H1 (cell line): ENCODE data around the gene HSCB. TPM values are rescaled to one million over a fixed set of nuclear protein-coding genes. Genes with fewer than 3 reads are reported as not detected.

ENCODE experiments used
- CBX8 ChIP-seq: fragments of 300-800, 300-1000 bp; sonication (generic); IDR thresholded peaks from 2 replicates; pipeline ENCODE4 v1.7.1; 2016; ENCODE audit warnings: low read depth, low read length, borderline replicate concordance
- E2F6 ChIP-seq: IDR thresholded peaks from 2 replicates; pipeline ENCODE4 v1.6.1; 2012; ENCODE audit warnings: inconsistent platforms
- FOSL1 ChIP-seq: IDR thresholded peaks from 2 replicates; pipeline ENCODE4 v1.6.1; 2011; ENCODE audit warnings: mild to moderate bottlenecking, low read depth, low read length, moderate library complexity; ENCODE audit not compliant: insufficient read depth
- TBP ChIP-seq: IDR thresholded peaks from 2 replicates; pipeline ENCODE4 v1.6.1; 2011; ENCODE audit warnings: low read depth, low read length, improper control_type of control experiment
- polyA plus RNA-seq, 7 experiments: library from polyadenylated mRNA; depleted of rRNA in 3 of 7; stranded (reverse) in 5 of 7; unstranded in 2 of 7; fragments of >200 nt in 5 of 7; fragments of 200-250 nt in 2 of 7; gene quantifications; 1 replicate in 5 of 7; 2 replicates in 1 of 7; 4 replicates in 1 of 7; pipeline versions ENCODE4 v1.2.1 to v1.2.3, GENCODE V29; 2011 to 2013; ENCODE audit warnings: missing spikeins in 2 of 7, mixed read lengths in 2 of 7
- total RNA-seq: library from RNA; stranded (reverse); fragmentation: NEBNext Ultra II Directional; extraction: Animal tissue kit (Norgen Biotek cat#: 25700); gene quantifications from 2 replicates; pipeline ENCODE4 v1.2.1, GENCODE V29; 2021
- TF ChIP-seq, protein P1 (sequence below): fragments of 300-600 bp; sonication (generic); IDR thresholded peaks from 2 replicates; pipeline ENCODE4 v1.7.1; 2012; ENCODE audit warnings: low read length, moderate library complexity, mild to moderate bottlenecking, inconsistent platforms; ENCODE audit not compliant: insufficient replicate concordance

HSCB gene
- total and polyA plus RNA-seq, 2 of the 8 experiments (the other 6 are each of a cell fraction or from before 2014, with no cell fraction given): 14.7 to 16.6 TPM

DNA sequence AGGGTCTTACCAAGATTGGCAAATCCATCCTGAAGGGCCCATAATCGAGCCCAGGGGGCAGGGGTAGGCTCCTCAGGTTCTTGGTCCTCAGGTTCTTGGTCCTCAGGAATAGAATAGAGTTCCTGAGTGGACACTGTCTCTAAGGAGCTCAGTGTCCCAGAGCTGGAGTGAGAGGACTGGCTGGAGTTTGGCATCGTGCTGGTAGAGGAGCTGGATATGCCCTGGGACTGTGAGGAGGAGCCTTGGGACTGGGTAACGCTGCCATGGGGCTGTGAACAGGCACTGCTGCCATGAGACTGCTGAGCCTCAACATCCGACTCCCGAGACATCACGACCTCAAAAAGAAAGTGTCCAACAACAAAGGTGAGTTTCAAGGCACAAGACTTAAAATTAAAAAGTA lies 7.4 kb upstream of the HSCB start (continued):
- TF ChIP-seq, protein P1, sequence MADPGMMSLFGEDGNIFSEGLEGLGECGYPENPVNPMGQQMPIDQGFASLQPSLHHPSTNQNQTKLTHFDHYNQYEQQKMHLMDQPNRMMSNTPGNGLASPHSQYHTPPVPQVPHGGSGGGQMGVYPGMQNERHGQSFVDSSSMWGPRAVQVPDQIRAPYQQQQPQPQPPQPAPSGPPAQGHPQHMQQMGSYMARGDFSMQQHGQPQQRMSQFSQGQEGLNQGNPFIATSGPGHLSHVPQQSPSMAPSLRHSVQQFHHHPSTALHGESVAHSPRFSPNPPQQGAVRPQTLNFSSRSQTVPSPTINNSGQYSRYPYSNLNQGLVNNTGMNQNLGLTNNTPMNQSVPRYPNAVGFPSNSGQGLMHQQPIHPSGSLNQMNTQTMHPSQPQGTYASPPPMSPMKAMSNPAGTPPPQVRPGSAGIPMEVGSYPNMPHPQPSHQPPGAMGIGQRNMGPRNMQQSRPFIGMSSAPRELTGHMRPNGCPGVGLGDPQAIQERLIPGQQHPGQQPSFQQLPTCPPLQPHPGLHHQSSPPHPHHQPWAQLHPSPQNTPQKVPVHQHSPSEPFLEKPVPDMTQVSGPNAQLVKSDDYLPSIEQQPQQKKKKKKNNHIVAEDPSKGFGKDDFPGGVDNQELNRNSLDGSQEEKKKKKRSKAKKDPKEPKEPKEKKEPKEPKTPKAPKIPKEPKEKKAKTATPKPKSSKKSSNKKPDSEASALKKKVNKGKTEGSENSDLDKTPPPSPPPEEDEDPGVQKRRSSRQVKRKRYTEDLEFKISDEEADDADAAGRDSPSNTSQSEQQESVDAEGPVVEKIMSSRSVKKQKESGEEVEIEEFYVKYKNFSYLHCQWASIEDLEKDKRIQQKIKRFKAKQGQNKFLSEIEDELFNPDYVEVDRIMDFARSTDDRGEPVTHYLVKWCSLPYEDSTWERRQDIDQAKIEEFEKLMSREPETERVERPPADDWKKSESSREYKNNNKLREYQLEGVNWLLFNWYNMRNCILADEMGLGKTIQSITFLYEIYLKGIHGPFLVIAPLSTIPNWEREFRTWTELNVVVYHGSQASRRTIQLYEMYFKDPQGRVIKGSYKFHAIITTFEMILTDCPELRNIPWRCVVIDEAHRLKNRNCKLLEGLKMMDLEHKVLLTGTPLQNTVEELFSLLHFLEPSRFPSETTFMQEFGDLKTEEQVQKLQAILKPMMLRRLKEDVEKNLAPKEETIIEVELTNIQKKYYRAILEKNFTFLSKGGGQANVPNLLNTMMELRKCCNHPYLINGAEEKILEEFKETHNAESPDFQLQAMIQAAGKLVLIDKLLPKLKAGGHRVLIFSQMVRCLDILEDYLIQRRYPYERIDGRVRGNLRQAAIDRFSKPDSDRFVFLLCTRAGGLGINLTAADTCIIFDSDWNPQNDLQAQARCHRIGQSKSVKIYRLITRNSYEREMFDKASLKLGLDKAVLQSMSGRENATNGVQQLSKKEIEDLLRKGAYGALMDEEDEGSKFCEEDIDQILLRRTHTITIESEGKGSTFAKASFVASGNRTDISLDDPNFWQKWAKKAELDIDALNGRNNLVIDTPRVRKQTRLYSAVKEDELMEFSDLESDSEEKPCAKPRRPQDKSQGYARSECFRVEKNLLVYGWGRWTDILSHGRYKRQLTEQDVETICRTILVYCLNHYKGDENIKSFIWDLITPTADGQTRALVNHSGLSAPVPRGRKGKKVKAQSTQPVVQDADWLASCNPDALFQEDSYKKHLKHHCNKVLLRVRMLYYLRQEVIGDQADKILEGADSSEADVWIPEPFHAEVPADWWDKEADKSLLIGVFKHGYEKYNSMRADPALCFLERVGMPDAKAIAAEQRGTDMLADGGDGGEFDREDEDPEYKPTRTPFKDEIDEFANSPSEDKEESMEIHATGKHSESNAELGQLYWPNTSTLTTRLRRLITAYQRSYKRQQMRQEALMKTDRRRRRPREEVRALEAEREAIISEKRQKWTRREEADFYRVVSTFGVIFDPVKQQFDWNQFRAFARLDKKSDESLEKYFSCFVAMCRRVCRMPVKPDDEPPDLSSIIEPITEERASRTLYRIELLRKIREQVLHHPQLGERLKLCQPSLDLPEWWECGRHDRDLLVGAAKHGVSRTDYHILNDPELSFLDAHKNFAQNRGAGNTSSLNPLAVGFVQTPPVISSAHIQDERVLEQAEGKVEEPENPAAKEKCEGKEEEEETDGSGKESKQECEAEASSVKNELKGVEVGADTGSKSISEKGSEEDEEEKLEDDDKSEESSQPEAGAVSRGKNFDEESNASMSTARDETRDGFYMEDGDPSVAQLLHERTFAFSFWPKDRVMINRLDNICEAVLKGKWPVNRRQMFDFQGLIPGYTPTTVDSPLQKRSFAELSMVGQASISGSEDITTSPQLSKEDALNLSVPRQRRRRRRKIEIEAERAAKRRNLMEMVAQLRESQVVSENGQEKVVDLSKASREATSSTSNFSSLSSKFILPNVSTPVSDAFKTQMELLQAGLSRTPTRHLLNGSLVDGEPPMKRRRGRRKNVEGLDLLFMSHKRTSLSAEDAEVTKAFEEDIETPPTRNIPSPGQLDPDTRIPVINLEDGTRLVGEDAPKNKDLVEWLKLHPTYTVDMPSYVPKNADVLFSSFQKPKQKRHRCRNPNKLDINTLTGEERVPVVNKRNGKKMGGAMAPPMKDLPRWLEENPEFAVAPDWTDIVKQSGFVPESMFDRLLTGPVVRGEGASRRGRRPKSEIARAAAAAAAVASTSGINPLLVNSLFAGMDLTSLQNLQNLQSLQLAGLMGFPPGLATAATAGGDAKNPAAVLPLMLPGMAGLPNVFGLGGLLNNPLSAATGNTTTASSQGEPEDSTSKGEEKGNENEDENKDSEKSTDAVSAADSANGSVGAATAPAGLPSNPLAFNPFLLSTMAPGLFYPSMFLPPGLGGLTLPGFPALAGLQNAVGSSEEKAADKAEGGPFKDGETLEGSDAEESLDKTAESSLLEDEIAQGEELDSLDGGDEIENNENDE: no peak
- TF ChIP-seq FOSL1 (no peak), TBP (no peak), E2F6 (no peak), CBX8 (no peak)
